HG02852 (cell line): Measurements from ENCODE around the gene KRT36.

ENCODE experiments used
- ATAC-seq: cut with Tn5 transposase; IDR thresholded peaks from one replicate; pipeline ENCODE4 v1.9.1; 2021; ENCODE audit warnings: mild to moderate bottlenecking, moderate library complexity; ENCODE audit not compliant: unreplicated experiment

Gene KRT36

GRCh38 chr17:41444186-41444585 lies 45.5 kb downstream of the KRT36 start:
- no peak for ATAC-seq

- no peak for ATAC-seq
These were observed 47.0 kb downstream of the KRT36 start for GRCh38 chr17:41442739-41443138.

GRCh38 chr17:41440531-41441033 lies 49.1 kb downstream of the KRT36 start, which contains the start of gene KRT38:
KRT38 (minus strand) TSS chr17:41440983; CDS start chr17:41440921, 62 bp downstream.
- ATAC-seq, result no peak

GRCh38 chr17:41439375-41439774 lies 50.3 kb downstream of the KRT36 start:
- no peak for ATAC-seq

GRCh38 chr17:41437769-41438168 lies 51.9 kb downstream of the KRT36 start:
- ATAC-seq, result no peak

GRCh38 chr17:41437254-41437653 lies 52.5 kb downstream of the KRT36 start:
- ATAC-seq, result no peak
